SH-SY5Y (cell line): ENCODE data around the gene PEX11A.

ENCODE experiments used
- GATA2 ChIP-seq: IDR thresholded peaks from 2 replicates; pipeline ENCODE4 v1.6.1; 2011; ENCODE audit warnings: mild to moderate bottlenecking, low read depth, low read length
- GATA3 ChIP-seq: IDR thresholded peaks from 2 replicates; pipeline ENCODE4 v1.6.1; 2011; ENCODE audit warnings: low read depth, mild to moderate bottlenecking, low read length, moderate library complexity

PEX11A gene

GRCh38 chr15:89666184-89666857 is 24.2 kb downstream of the PEX11A start:
- TF ChIP-seq GATA3 (no peak), GATA2 (no peak)

- TF ChIP-seq GATA2 = no peak
- TF ChIP-seq GATA3 = no peak
These were observed 24.9 kb downstream of the PEX11A start for GRCh38 chr15:89665449-89666181.

GRCh38 chr15:89664441-89665350 is 25.9 kb downstream of the PEX11A start:
- no peak for TF ChIP-seq GATA3
- TF ChIP-seq GATA2 = no peak

GRCh38 chr15:89662893-89663626 is 27.5 kb downstream of the PEX11A start:
- no peak for TF ChIP-seq GATA3
- no peak for TF ChIP-seq GATA2

- TF ChIP-seq GATA3 (no peak), GATA2 (no peak)
These were observed 30.0 kb downstream of the PEX11A start for GRCh38 chr15:89660556-89660955.

- TF ChIP-seq GATA2 = no peak
- TF ChIP-seq GATA3 = no peak
These were observed 31.3 kb downstream of the PEX11A start for GRCh38 chr15:89659295-89659694.

- TF ChIP-seq GATA3 (no peak), GATA2 (no peak)
These were observed 32.8 kb downstream of the PEX11A start for GRCh38 chr15:89657686-89658200.

GRCh38 chr15:89656116-89656815 is 34.3 kb downstream of the PEX11A start:
- TF ChIP-seq GATA2 = no peak

GRCh38 chr15:89654847-89655805 is 35.4 kb downstream of the PEX11A start, which contains the start of gene KIF7:
KIF7 (minus strand) TSS chr15:89655467; CDS start chr15:89652930, 2,537 bp downstream.
- no peak for TF ChIP-seq GATA3
- no peak for TF ChIP-seq GATA2

GRCh38 chr15:89654301-89654761 is 36.2 kb downstream of the PEX11A start:
- TF ChIP-seq GATA2 (no peak), GATA3 (no peak)

GRCh38 chr15:89653578-89653977 is 37.0 kb downstream of the PEX11A start:
- no peak for TF ChIP-seq GATA2
- no peak for TF ChIP-seq GATA3

- TF ChIP-seq GATA3 (no peak), GATA2 (no peak)
These were observed 37.9 kb downstream of the PEX11A start for GRCh38 chr15:89652666-89653065.

- TF ChIP-seq GATA2 (no peak), GATA3 (no peak)
These were observed 38.4 kb downstream of the PEX11A start for GRCh38 chr15:89652131-89652530.

GRCh38 chr15:89649716-89650115 is 40.8 kb downstream of the PEX11A start:
- no peak for TF ChIP-seq GATA2
- no peak for TF ChIP-seq GATA3
